HCT116 (cell line): ENCODE data around the gene CDH4. TPM values are rescaled to one million over a fixed set of nuclear protein-coding genes. Genes with fewer than 3 reads are reported as not detected.

Experiments used
- ATAC-seq: fragments of 200-7000 bp; cut with Tn5 transposase; 2 replicates; pipeline ENCODE4 v1.9.1; 2020; ENCODE audit warnings: mild to moderate bottlenecking, moderate library complexity
- BruUV-seq: library from RNA; stranded (reverse); fragments of 400-500 nt; replicated peaks from 2 replicates; lab custom pipeline; 2021; lab: Mats Ljungman, UMichigan
- CTCF ChIA-PET: fragments of 300-600 bp; sonication (Branson Sonifier 250); formaldehyde crosslinking; loops from one replicate; lab custom pipeline; 2021; ENCODE audit warnings: antibody characterized with exemption; lab: Charles Lee
- POLR2A ChIA-PET: fragments of 300-600, 350-600 bp; sonication (Branson Sonifier 250); formaldehyde crosslinking; loops from one replicate; lab custom pipeline; 2021; ENCODE audit warnings: antibody characterized with exemption; lab: Charles Lee
- RAD21 ChIA-PET, 2 experiments: fragments of 300-600 bp; sonication (Branson Sonifier 250); formaldehyde crosslinking; loops; one replicate each; lab custom pipeline; 2023; ENCODE audit warnings: low total read pairs in 2 of 2; ENCODE audit not compliant: uncharacterized antibody in 2 of 2, unreplicated experiment in 2 of 2, low non-redundant PET in 1 of 2; lab: Charles Lee
- DNase-seq: peaks from one replicate; pipeline ENCODE4 v3.0.0-alpha.2; 2010; ENCODE audit warnings: low read depth, low spot score
- H2AFZ ChIP-seq: fragments of 200-600 bp; shearing (Covaris generic), sonication (generic); 2 replicates; pipeline ENCODE4 v1.6.1; 2017; ENCODE audit warnings: low read depth, mixed run types, mixed read lengths, antibody characterized with exemption, low read length; ENCODE audit not compliant: poor library complexity, severe bottlenecking
- H3K27ac ChIP-seq: 2 replicates; pipeline ENCODE4 v1.5.1; 2012; ENCODE audit warnings: low read depth, low read length
- H3K27me3 ChIP-seq: fragments of 200-600 bp; sonication (generic); 2 replicates; pipeline ENCODE4 v1.6.1; 2016; ENCODE audit warnings: mixed run types, low read length, mixed read lengths; ENCODE audit not compliant: insufficient read depth
- H3K36me3 ChIP-seq, 2 experiments: fragments of 200-500 bp in 1 of 2; fragments of 200-600 bp in 1 of 2; sonication (Bioruptor generic) in 1 of 2; sonication (generic) in 1 of 2; 2 replicates each; pipeline versions ENCODE4 v1.5.1 to v1.6.1; 2014 to 2016; ENCODE audit warnings: low read length in 2 of 2, inconsistent platforms in 1 of 2, mixed read lengths in 1 of 2, mixed run types in 1 of 2; ENCODE audit not compliant: insufficient read depth in 2 of 2, control insufficient read depth in 1 of 2
- H3K4me1 ChIP-seq, 2 experiments: fragments of 200-600 bp in 1 of 2; sonication (generic) in 1 of 2; 2 replicates each; pipeline versions ENCODE4 v1.5.1 to v1.6.1; 2012 to 2017; ENCODE audit warnings: low read length in 2 of 2, inconsistent platforms in 1 of 2, mild to moderate bottlenecking in 1 of 2, mixed read lengths in 1 of 2, mixed run types in 1 of 2, moderate library complexity in 1 of 2; ENCODE audit not compliant: insufficient read depth in 2 of 2, control insufficient read depth in 1 of 2
- H3K4me2 ChIP-seq: fragments of 200-600 bp; sonication (generic); 2 replicates; pipeline ENCODE4 v1.6.1; 2017; ENCODE audit warnings: mixed run types, low read length, mixed read lengths
- H3K4me3 ChIP-seq, 2 experiments: fragments of 200-600 bp in 1 of 2; sonication (generic) in 1 of 2; replicated peaks in 1 of 2; 2 replicates each; pipeline ENCODE4 v1.5.1; 2011 to 2016; ENCODE audit warnings: low read length in 2 of 2, control low read depth in 1 of 2, low read depth in 1 of 2, mild to moderate bottlenecking in 1 of 2, mixed read lengths in 1 of 2, mixed run types in 1 of 2
- H3K79me2 ChIP-seq: fragments of 200-600 bp; sonication (generic); 2 replicates; pipeline ENCODE4 v1.6.1; 2017; ENCODE audit warnings: mild to moderate bottlenecking, mixed run types, low read length, moderate library complexity, mixed read lengths; ENCODE audit not compliant: insufficient read depth
- H3K9ac ChIP-seq: fragments of 200-600 bp; sonication (generic); 2 replicates; pipeline ENCODE4 v1.6.1; 2016; ENCODE audit warnings: low read length, mixed read lengths
- H3K9me2 ChIP-seq: fragments of 200-600 bp; sonication (generic), shearing (Covaris generic); 2 replicates; pipeline ENCODE4 v1.6.1; 2017; ENCODE audit warnings: mixed run types, mild to moderate bottlenecking, moderate library complexity; ENCODE audit not compliant: insufficient read depth
- H3K9me3 ChIP-seq, 2 experiments: fragments of 200-500 bp in 1 of 2; fragments of 200-600 bp in 1 of 2; sonication (Bioruptor generic) in 1 of 2; sonication (generic) in 1 of 2; 2 replicates each; pipeline ENCODE4 v1.6.1; 2014 to 2017; ENCODE audit warnings: low read length in 2 of 2, mixed read lengths in 2 of 2, inconsistent platforms in 1 of 2, low read depth in 1 of 2, mild to moderate bottlenecking in 1 of 2, mixed run types in 1 of 2, moderate library complexity in 1 of 2; ENCODE audit not compliant: control insufficient read depth in 1 of 2, insufficient read depth in 1 of 2
- H4K20me1 ChIP-seq: fragments of 200-600 bp; sonication (generic), shearing (Covaris generic); 2 replicates; pipeline ENCODE4 v1.6.1; 2017; ENCODE audit warnings: mixed run types, mild to moderate bottlenecking, moderate library complexity; ENCODE audit not compliant: insufficient read depth
- EGR1 ChIP-seq: IDR thresholded peaks from 2 replicates; pipeline ENCODE4 v1.6.1; 2012; ENCODE audit warnings: low read depth
- ELF1 ChIP-seq: IDR thresholded peaks from 2 replicates; pipeline ENCODE4 v1.6.1; 2012; ENCODE audit warnings: low read depth, borderline replicate concordance
- EZH2phosphoT487 ChIP-seq: fragments of 200-600 bp; IDR thresholded peaks from 2 replicates; pipeline ENCODE4 v1.6.1; 2018; ENCODE audit warnings: antibody characterized with exemption, borderline replicate concordance
- FOSL1 ChIP-seq: IDR thresholded peaks from 2 replicates; pipeline ENCODE4 v1.6.1; 2012; ENCODE audit warnings: low read depth
- POLR2A ChIP-seq: IDR thresholded peaks from 2 replicates; pipeline ENCODE4 v1.7.0; 2011; ENCODE audit warnings: borderline replicate concordance; ENCODE audit not compliant: insufficient read depth, insufficient read length; ENCODE audit errors: extremely low read depth
- POLR2AphosphoS5 ChIP-seq: IDR thresholded peaks from 2 replicates; pipeline ENCODE4 v1.6.1; 2011; ENCODE audit warnings: mild to moderate bottlenecking, low read depth, low read length, moderate library complexity
- SRF ChIP-seq: IDR thresholded peaks from 2 replicates; pipeline ENCODE4 v1.6.1; 2012; ENCODE audit warnings: low read depth
- YY1 ChIP-seq: IDR thresholded peaks from 2 replicates; pipeline ENCODE4 v1.6.1; 2011; ENCODE audit warnings: low read length, low read depth, moderate library complexity, mild to moderate bottlenecking; ENCODE audit not compliant: insufficient replicate concordance; ENCODE audit errors: extremely low read depth
- ZFX ChIP-seq: fragments of 450-650 bp; IDR thresholded peaks from 2 replicates; pipeline ENCODE4 v1.6.1; 2017
- ZNF274 ChIP-seq: fragments of 200-500 bp; sonication (Bioruptor generic); IDR thresholded peaks from 2 replicates; pipeline ENCODE4 v1.6.1; 2014; ENCODE audit warnings: mild to moderate bottlenecking, low read depth, low read length, inconsistent platforms
- intact Hi-C: fragments of 100-400 bp; cut with micrococcal nuclease; formaldehyde crosslinking; loops from 2 replicates; pipeline ENCODE4 v1.10.0; 2022
- total RNA-seq: library from RNA; stranded (reverse); gene quantifications from one replicate; pipeline ENCODE4 v1.2.1, GENCODE V29; 2021; ENCODE audit not compliant: unreplicated experiment
- TF ChIP-seq, protein P1 (sequence below): IDR thresholded peaks from 2 replicates; pipeline ENCODE4 v1.6.1; 2012
- TF ChIP-seq, protein P2 (sequence below): IDR thresholded peaks from 2 replicates; pipeline ENCODE4 v1.6.1; 2011; ENCODE audit warnings: mild to moderate bottlenecking, low read length, moderate library complexity; ENCODE audit not compliant: insufficient replicate concordance; ENCODE audit errors: extremely low read depth

Gene CDH4
- total RNA-seq, 1 experiment from 2014 or later = not detected

DNA sequence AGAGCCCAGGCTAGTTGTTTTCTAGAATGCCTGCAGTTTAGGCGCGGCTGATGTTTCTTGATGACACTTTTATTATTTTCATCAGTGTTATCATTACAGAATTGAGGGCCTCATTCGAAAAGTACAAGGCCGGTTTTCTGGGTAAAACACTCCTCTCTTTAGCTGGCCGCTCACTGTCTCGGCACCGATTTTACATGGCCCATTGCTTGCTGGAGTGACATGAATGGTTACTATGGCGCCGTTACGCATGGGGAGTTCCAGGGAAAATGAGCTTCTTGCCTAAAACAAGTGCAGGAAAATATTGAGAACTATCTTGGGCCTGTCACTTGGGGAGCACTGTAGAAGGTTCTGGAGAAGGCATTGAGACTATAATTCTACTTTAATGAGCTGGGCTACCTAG lies 317.8 kb downstream of the CDH4 start:
- peaks cover 3% of the 10 kb centered on the region; the same call in 1 of the 2 replicates for H3K27me3 ChIP-seq
- CTCF ChIA-PET = no interaction called here
- no peaks in the 10 kb centered on the region for H3K9me2 ChIP-seq

DNA sequence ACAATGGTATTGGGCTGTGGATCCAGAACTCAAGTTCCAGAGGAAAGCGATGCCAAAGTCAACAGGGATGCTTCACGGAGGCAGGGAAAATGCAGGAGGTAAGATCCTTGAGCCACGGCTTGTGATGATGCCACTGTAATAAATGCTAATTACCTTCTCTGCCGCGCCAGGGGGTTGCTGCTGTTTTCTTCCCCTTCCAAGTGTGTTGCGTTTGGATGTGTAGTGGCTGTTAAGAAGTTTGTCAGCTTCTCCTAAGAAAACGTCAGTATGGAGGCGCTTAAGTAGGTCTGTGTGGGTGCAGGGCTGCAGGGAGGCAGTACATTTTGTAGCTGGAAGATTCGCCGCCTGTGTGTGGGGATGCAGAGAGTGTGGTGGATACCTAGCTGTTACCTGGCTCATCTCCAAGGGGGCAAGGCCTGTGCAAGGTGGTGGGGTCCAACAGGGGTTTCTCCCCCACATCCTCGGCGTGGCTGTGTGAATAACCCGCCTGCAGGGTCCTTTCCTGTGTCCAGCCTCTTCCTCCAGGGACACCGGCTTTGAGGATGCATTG lies 318.7 kb downstream of the CDH4 start:
- Histone ChIP-seq H3K27me3 (peaks cover 3% of the 10 kb centered on the region; the same call in 1 of the 2 replicates), H3K9me3 (no peaks in the 10 kb centered on the region), H3K79me2 (no peaks in the 10 kb centered on the region), H3K4me2 (no peak overlapping the region), H3K27ac (no peak overlapping the region), H3K9me2 (no peaks in the 10 kb centered on the region), H2AFZ (no peak overlapping the region), H4K20me1 (no peaks in the 10 kb centered on the region), H3K4me3 (no peak overlapping the region), H3K9ac (no peak overlapping the region), H3K4me1 (no peaks in the 10 kb centered on the region), H3K36me3 (no peaks in the 10 kb centered on the region)
- no TSS peak for BruUV-seq
- RAD21 ChIA-PET = no interaction called here
- TF ChIP-seq EZH2phosphoT487 = no peak
- no peak for TF ChIP-seq EGR1
- no peak for TF ChIP-seq YY1
- TF ChIP-seq ZFX = no peak
- TF ChIP-seq, protein P1, sequence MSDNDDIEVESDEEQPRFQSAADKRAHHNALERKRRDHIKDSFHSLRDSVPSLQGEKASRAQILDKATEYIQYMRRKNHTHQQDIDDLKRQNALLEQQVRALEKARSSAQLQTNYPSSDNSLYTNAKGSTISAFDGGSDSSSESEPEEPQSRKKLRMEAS = no peak
- TF ChIP-seq POLR2AphosphoS5 = no peak
- TF ChIP-seq POLR2A = no peak
- TF ChIP-seq ZNF274 = no peak
- TF ChIP-seq ELF1 = no peak
- TF ChIP-seq, protein P2, sequence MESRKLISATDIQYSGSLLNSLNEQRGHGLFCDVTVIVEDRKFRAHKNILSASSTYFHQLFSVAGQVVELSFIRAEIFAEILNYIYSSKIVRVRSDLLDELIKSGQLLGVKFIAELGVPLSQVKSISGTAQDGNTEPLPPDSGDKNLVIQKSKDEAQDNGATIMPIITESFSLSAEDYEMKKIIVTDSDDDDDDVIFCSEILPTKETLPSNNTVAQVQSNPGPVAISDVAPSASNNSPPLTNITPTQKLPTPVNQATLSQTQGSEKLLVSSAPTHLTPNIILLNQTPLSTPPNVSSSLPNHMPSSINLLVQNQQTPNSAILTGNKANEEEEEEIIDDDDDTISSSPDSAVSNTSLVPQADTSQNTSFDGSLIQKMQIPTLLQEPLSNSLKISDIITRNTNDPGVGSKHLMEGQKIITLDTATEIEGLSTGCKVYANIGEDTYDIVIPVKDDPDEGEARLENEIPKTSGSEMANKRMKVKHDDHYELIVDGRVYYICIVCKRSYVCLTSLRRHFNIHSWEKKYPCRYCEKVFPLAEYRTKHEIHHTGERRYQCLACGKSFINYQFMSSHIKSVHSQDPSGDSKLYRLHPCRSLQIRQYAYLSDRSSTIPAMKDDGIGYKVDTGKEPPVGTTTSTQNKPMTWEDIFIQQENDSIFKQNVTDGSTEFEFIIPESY = no peak
- no peak for TF ChIP-seq FOSL1
- POLR2A ChIA-PET = no interaction called here
- DNase-seq = no peak
- intact Hi-C loops = no loop called here
- CTCF ChIA-PET = no interaction called here
- ATAC-seq = no peak

More for the DNA sequence above, 317.8 kb downstream of the CDH4 start:
- Histone ChIP-seq H4K20me1 (no peaks in the 10 kb centered on the region), H3K36me3 (no peaks in the 10 kb centered on the region), H3K79me2 (no peaks in the 10 kb centered on the region), H3K9ac (no peak overlapping the region), H3K4me3 (no peak overlapping the region)
- RAD21 ChIA-PET = no interaction called here
- TF ChIP-seq SRF = no peak
- TF ChIP-seq, all 23 proteins: peak for 0
- H3K27ac ChIP-seq = no peak overlapping the region
- H3K4me1 ChIP-seq = no peaks in the 10 kb centered on the region
- DNase-seq (no peak), ATAC-seq (no peak)
- no peaks in the 10 kb centered on the region for H3K9me3 ChIP-seq
- no TSS peak for BruUV-seq
- H3K4me2 ChIP-seq = no peak overlapping the region
- intact Hi-C loops = no loop called here
- no peak overlapping the region for H2AFZ ChIP-seq
- POLR2A ChIA-PET = no interaction called here
